Heart right ventricle (tissue), 16 donors: Measurements from ENCODE around the gene RNF180. TPM values are rescaled to one million over a fixed set of nuclear protein-coding genes. Genes with fewer than 3 reads are reported as not detected.

Experiments used
- ATAC-seq, 8 donors: fragments of 200-7000 bp; cut with Tn5 transposase; one replicate each; pipeline ENCODE4 v1.9.1; 2020; ENCODE audit warnings: mild to moderate bottlenecking in 8 of 8, moderate library complexity in 8 of 8, moderate number of reproducible peaks in 1 of 8
- DNase-seq, 2 donors: peaks; one replicate each; pipeline ENCODE4 v3.0.0-alpha.2; 2020
- H3K27ac ChIP-seq, 10 donors: fragments of 200-600 bp; sonication (generic) in 2 of 10; one replicate each; pipeline versions ENCODE4 v1.5.0 to v1.8.0; 2020 to 2022; ENCODE audit warnings: mild to moderate bottlenecking in 3 of 10
- H3K27me3 ChIP-seq, 7 donors: fragments of 200-600 bp; one replicate each; pipeline ENCODE4 v1.8.0; 2021 to 2022; ENCODE audit warnings: mild to moderate bottlenecking in 2 of 7
- H3K36me3 ChIP-seq, 9 donors: fragments of 200-600 bp; sonication (generic) in 1 of 9; one replicate each; pipeline versions ENCODE4 v1.5.0 to v1.8.0; 2020 to 2022; ENCODE audit warnings: mild to moderate bottlenecking in 2 of 9
- H3K4me1 ChIP-seq, 9 donors: fragments of 200-600 bp; sonication (generic) in 1 of 9; one replicate each; pipeline versions ENCODE4 v1.5.0 to v1.8.0; 2020 to 2022; ENCODE audit warnings: mild to moderate bottlenecking in 4 of 9
- H3K4me3 ChIP-seq, 10 donors: fragments of 200-600 bp; sonication (generic) in 2 of 10; one replicate each; pipeline versions ENCODE4 v1.5.0 to v1.8.0; 2020 to 2022; ENCODE audit warnings: mild to moderate bottlenecking in 7 of 10, moderate library complexity in 2 of 10
- H3K9me3 ChIP-seq, 11 donors: fragments of 200-600 bp in 10 of 11; sonication (generic) in 2 of 11; one replicate each; pipeline versions ENCODE4 v1.5.0 to v1.8.0; 2013 to 2022; ENCODE audit warnings: mild to moderate bottlenecking in 2 of 11, control low read depth in 1 of 11, moderate library complexity in 1 of 11
- CTCF ChIP-seq, 9 donors: fragments of 200-600 bp; sonication (generic) in 2 of 9; IDR thresholded peaks; one replicate each; pipeline versions ENCODE4 v1.5.0 to v1.8.0; 2021 to 2022; ENCODE audit warnings: antibody characterized with exemption in 9 of 9, mild to moderate bottlenecking in 5 of 9, moderate library complexity in 1 of 9
- whole genome bisulfite sequencing, 2 donors: extraction: QIAGEN DNeasy Blood & Tissue Kit; methylation state at CpG; one replicate each; pipeline ENCODE4 v1.1.7; 2013; ENCODE audit warnings: inconsistent platforms in 1 of 2; 5-methylcytosine and 5-hydroxymethylcytosine counted together
- intact Hi-C, 10 donors: fragments of 100-400 bp; cut with DNase I; formaldehyde crosslinking; loops; one replicate each; pipeline versions ENCODE4 v1.11.1 to v1.14.2; 2022
- polyA plus RNA-seq, 2 donors: library from polyadenylated mRNA; stranded (reverse); fragments of 200-250 nt; gene quantifications; one replicate each; pipeline ENCODE4 v1.2.3, GENCODE V29; 2013
- total RNA-seq, 10 donors: library from RNA; stranded (reverse); fragmentation: NEBNext Ultra II Directional in 3 of 10; extraction: Animal tissue kit (Norgen Biotek cat#: 25700) in 3 of 10; gene quantifications; one replicate each; pipeline versions ENCODE4 v1.2.1 to v1.2.4, GENCODE V29; 2021 to 2023
- donor health status: Arrhythmogenic right ventricular cardiomyopathy.
- donor health status: ischemic (EF 13 %, LVEDD 7.1; RV severe dilation, severe dysfunction).
- donor health status: healthy with polysubstance abuse.
- donor health status: DM: no; HTN: yes; CAD: no.
- donor health status: DM: no; HTN: no; CAD: no.
- donor health status: ischemic (EF 25% LVEDD 6.9; RV normal size, moderate dysfunction).
- donor health status: ischemic (EF 25% LVEDD 5.7; RV mildly dilated, moderate dysfunction).
- donor health status: healthy.
- donor health status: DM: yes; HTN: yes; CAD: no.
- donor health status: Ischemic cardiomyopathy.
- donor health status: ischemic (EF 35%, LVEDD 5.7; RV mildly dilated, moderate dysfunction).
- donor health status: nonischemic (EF 11% LVEDD 7.7; RV severe dilation, severe dysfunction).
- donor health status: DM: yes; HTN: yes; CAD: no.
- donor health status: PGD.
- donor health status: ischemic (EF 29% LVEDD 5.4; RV normal size, mild dysfunction).
- donor health status: nonischemic (EF 23%, LVEDD 6.1; RV moderate dilation, normal function).

RNF180 gene
- total and polyA plus RNA-seq, 12 donors: 1.0 to 20.6 (median 13.7) TPM

DNA sequence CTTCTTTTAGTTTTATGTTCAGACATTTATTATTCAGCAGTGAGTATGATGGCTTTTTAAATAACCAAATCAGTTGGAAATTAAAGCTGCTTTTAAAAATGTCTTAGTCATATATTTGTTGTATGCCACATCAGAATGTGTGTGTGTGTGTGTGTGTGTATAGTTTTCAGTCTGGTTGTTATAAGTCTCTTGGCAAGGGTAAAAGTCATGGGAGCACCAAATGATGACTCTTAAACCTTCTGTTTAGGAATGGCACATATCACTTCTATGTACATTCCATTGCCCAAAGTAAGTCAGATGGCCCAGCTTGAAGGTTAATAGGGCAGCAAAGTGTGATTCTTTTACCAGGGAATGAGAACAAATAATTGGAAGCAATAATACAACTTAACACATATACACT is 135.9 kb downstream of the RNF180 start:
- Histone ChIP-seq H3K4me3 (no peak overlapping the region), H3K36me3 (no peaks in the 10 kb centered on the region), H3K9me3 (peaks cover 0 to 4% (median 0%) of the 10 kb centered on the region in 11 donors), H3K27me3 (no peaks in the 10 kb centered on the region), H3K4me1 (peaks cover 0 to 8% (median 0%) of the 10 kb centered on the region in 9 donors), H3K27ac (no peak overlapping the region)
- DNase-seq (no peak), ATAC-seq (peak in 1 of 8 donors; percentile 41)
- intact Hi-C loops: no loop called here
- TF ChIP-seq CTCF (IDR thresholded peaks at IDR 0.05): no peak

DNA sequence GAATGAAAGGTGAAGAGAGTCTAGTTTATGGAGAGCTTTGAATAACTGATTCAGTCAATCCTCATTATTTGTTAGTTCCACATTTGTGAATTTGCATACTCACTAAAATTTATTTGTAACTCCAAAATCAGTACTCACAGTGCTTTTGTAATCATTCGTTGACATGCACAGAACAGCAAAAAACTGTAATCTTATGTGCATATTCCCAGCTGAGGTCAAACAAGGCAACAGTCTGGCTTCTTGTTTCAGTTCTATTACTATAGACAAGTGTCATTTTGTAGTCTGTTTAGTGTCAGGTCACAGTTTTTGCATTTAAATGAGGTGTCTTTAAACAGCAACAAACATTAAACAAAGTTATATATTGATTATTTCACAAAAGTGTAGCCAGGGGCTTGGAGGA is 142.5 kb downstream of the RNF180 start:
- TF ChIP-seq CTCF (IDR thresholded peaks at IDR 0.05): no peak
- no peak overlapping the region for H3K4me3 ChIP-seq
- H3K27ac ChIP-seq: no peak overlapping the region
- H3K27me3 ChIP-seq: no peaks in the 10 kb centered on the region
- no peaks in the 10 kb centered on the region for H3K9me3 ChIP-seq
- no peak for ATAC-seq
- peaks cover 0 to 16% (median 7%) of the 10 kb centered on the region in 9 donors for H3K4me1 ChIP-seq
- no peak for DNase-seq
- H3K36me3 ChIP-seq: no peaks in the 10 kb centered on the region
- 14 to 19% methylated on average over 1 of the region's 1 CpG for WGBS, 2 donors
- intact Hi-C loops: no loop called here

DNA sequence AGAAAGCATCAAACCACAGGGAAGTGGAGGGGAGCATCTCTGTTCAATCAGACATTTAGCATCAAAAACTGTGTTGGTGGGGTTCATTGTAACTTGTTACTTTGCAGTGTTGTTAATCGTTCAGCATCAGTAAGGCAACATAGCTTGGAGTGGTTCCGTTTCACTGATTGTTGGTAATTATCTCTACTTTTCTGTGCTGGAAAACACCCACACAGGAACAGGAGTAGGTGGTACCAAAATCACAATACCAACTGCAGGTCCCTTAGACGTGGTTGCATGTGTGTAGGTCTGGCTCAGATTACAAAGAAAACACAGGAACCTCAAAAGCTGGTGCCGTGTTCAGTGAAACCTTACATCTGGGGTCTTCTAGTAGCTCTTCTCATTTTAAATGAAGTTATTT is 146.8 kb downstream of the RNF180 start:
- 77 to 84% methylated on average over 4 of the region's 4 CpGs for WGBS, 2 donors
- H3K27ac ChIP-seq: no peak overlapping the region
- H3K9me3 ChIP-seq: no peaks in the 10 kb centered on the region
- H3K4me1 ChIP-seq: peaks cover 0 to 15% (median 7%) of the 10 kb centered on the region in 9 donors
- H3K36me3 ChIP-seq: no peaks in the 10 kb centered on the region
- intact Hi-C loops: no loop called here
- H3K4me3 ChIP-seq: no peak overlapping the region
- no peak for TF ChIP-seq CTCF (IDR thresholded peaks at IDR 0.05)
- DNase-seq (no peak), ATAC-seq (no peak)
- no peaks in the 10 kb centered on the region for H3K27me3 ChIP-seq

- Histone ChIP-seq H3K9me3 (no peaks in the 10 kb centered on the region), H3K4me3 (no peak overlapping the region), H3K27ac (no peak overlapping the region), H3K4me1 (no peaks in the 10 kb centered on the region), H3K27me3 (no peaks in the 10 kb centered on the region), H3K36me3 (no peaks in the 10 kb centered on the region)
- 83 to 84% methylated on average over 1 of the region's 1 CpG for WGBS, 2 donors
- TF ChIP-seq CTCF (IDR thresholded peaks at IDR 0.05): no peak
- DNase-seq (no peak), ATAC-seq (no peak)
- intact Hi-C loops: no loop called here
Observed at GRCh38 chr5:64315778-64316177, 150.1 kb downstream of the RNF180 start.
